ENCODE measurements around the gene CHCHD10.

Gene CHCHD10

DNA sequence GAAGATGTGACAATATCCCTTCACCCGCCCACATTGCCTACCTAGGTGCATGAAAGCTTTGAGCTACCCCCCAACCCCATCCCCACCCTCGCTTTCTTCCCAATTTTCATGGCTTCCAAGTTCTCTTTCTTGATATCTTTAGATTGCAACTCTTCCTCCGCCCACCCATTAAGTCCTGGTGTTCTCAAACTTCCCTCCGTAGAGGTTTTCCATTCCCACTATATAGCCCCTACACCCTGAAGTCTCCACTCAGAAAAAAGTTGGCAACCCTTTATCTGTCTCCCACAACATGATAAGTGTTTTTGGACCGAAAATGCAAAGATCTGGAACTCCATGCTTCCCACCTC lies 17.4 kb downstream of the CHCHD10 start:
- DNase-seq: no peak

GRCh38 chr22:23749841-23750301 lies 17.9 kb downstream of the CHCHD10 start:
- DNase-seq: no peak

GRCh38 chr22:23745791-23746190 lies 22.0 kb downstream of the CHCHD10 start:
- no peak for DNase-seq

GRCh38 chr22:23744485-23744884 lies 23.3 kb downstream of the CHCHD10 start:
- DNase-seq: no peak

DNA sequence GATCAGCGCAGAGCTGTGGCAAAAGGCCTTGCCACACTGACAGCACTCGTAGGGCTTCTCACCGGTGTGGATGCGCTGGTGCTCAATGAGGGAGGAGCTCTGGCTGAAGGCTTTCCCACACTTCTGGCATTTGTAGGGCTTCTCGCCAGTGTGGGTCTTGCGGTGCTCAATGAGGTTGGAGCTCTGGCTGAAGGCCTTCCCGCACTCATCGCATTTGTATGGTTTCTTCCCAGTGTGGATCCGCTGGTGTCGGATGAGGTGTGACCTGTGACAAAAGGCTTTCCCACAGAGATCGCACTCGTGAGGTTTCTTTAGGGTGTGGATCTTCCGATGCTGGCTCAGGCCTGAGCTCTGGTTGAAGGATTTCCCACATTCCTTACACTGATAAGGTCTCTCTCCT lies 23.8 kb downstream of the CHCHD10 start:
- no peak for DNase-seq

GRCh38 chr22:23743303-23743705 lies 24.5 kb downstream of the CHCHD10 start:
- DNase-seq: peak in 1 of 14 donors; percentile 56

DNA sequence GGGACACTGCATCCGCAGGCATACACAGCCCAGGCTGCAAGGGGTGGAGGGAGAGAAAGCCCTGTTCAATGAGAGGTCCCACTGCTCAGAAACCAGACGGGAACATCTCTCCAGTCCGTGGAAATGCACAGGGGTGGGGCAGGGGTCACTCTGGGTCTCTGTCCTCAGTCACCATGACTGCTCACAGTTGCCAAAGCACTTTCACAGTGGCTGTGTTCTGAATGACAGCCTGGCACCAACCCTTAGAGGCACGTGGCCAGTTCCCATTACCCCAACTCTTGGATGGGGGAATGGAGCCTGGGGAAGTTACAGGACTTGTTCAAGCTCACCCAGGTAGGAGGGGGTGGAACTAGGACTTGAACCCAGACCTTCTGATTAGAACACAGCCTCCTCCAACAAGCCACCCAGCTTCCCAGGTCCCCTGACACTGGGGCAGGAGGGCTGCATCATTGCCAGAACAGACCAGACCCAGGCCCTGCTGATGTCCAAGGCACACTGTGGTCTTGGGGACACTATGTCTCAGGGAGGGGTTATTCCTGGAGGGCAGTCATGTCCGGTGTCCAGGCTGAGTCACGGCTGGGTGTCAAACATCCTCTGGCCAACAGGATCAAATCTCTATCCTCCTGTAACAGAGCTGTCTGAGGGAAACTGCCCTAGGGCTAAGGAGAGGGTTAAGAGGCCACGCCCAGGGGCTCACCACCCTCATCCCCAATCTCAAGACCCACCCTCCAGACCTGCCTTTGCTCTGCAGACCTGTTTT lies 25.1 kb downstream of the CHCHD10 start:
- peak in 1 of 14 donors; percentile 61 for DNase-seq

DNA sequence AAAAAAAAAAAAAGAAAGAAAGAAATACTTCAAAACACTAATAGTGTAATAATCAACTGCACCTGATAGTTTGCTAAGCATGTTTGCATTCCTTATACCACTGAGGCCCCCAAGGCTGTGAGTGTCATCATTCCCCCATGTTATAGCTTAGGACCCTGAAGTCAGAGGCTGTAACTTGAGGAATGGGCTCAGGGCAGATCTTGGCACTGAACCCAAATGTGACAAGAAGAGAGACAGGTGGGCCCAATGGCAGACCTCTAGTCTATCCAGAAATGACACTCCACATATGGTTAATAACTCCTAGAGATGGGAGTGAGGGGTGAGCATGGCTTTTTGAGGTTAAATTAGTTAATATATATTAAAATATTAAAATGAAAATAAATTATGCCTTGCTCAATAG lies 30.1 kb downstream of the CHCHD10 start:
- no peak for DNase-seq

GRCh38 chr22:23728108-23728507 lies 39.7 kb downstream of the CHCHD10 start:
- DNase-seq: peak in 1 of 14 donors; percentile 7

DNA sequence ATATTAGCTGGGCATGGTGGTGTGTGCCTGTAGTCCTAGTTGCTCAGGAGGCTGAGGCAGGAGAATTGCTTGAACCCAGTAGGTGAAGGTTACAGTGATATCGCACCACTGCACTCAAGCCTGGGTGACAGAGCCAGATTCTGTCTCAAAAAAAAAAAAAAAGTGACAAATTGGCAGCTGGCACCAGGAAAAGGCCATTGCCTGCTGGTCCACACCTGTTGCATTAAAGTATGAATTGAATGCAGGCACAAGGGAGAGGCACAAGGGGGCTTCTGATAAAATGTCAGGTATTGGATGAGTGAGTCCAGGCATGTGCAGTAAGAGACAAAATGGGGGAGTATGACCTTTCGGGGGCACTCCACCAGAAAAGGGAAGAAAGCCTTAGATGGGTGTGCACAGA lies 45.0 kb downstream of the CHCHD10 start:
- no peak for DNase-seq

- no peak for DNase-seq
These were observed 45.6 kb downstream of the CHCHD10 start for GRCh38 chr22:23722160-23722559.

GRCh38 chr22:23720855-23721254 lies 46.9 kb downstream of the CHCHD10 start:
- DNase-seq: no peak

GRCh38 chr22:23718371-23719165 lies 49.2 kb downstream of the CHCHD10 start:
- no peak for DNase-seq

GRCh38 chr22:23716811-23717801 lies 50.7 kb downstream of the CHCHD10 start:
- DNase-seq: peak; percentile 7 to 85 (median 72)

All from C1 segment of cervical spinal cord (tissue), 14 donors.